Mesendoderm (in vitro differentiated cells): ENCODE results near the gene ZNF398. TPM values are rescaled to one million over a fixed set of nuclear protein-coding genes. Genes with fewer than 3 reads are reported as not detected.

ENCODE experiments used
- small RNA-seq: library from polyadenylated mRNA; stranded (forward); fragments of <200 nt; extraction: miRNeasy Mini kit (QIAGEN cat#:217004); gene quantifications from one replicate; pipeline ENCODE3, GENCODE V24; 2013; ENCODE audit not compliant: insufficient read depth

The ZNF398 gene

Small RNA genes lying within 50 kb of the gene (small RNA-seq; reads per million reads assigned to genes)
- gene AC004890.1, result not detected
- 1.1 reads per million for gene RN7SL521P
